ENCODE measurements around the gene PLCE1.

The PLCE1 gene

DNA sequence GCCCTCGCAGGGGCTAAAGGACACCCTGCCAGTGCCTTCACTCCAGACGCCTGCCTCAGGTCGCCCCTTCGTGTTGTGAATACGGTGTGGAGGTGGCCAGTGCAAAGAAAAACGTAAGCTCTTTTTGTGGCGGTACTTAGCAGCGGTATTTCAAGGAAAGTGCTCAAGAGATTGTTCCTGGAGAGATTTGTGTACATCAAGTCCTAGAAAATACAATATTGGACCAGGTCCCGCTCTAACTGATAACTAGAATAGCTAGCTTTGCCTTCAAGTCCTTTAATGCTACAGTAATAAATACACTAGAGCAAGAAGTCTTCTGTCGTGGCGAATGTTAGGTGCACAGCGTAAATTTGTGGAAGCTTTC, 689 bp downstream of the PLCE1 start:
- no peak for DNase-seq (ENCODE audit: low read depth)

DNA sequence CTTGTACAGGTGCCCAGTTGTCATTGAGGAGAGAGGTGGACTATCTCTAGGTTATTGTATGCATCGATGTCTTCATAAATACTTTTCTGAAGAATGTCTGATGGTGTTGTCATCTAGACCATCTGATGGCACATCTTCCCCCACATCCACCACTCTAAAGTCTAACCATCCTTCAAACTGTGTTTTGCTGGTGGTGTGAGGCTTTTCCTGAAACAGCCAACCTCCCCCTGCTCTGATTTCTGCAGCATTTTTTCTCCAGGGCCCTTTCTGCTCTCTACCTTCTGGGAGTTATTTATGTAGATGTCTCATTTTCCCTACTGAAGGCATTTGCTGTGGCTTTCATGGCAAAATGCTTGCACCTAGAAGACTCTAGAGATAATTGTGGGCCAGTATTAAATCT, 1.5 kb downstream of the PLCE1 start:
- no peak for DNase-seq (ENCODE audit: low read depth)

- DNase-seq (ENCODE audit: low read depth), result peak; percentile 72
Observed at GRCh38 chr10:93995598-93996271, 2.0 kb downstream of the PLCE1 start.

DNA sequence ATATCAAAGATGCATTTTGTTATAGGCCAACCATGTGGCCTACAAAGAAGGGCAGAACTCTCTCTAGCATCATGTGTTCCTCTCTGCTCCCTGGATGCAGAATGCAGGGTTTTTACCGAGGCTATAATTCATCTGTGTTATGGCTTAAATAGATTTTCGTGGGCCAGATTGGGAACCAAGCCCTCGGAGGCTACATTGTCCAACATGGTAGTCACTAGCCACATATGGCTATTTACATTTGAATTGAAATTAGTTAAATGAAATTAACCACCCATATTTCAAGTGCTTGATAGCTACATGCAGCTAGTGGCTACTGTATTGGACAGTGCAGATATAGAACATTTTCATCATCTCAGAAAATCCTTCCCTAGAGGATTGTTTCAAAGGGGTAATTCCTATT, 2.8 kb downstream of the PLCE1 start:
- DNase-seq (ENCODE audit: low read depth), result no peak

- DNase-seq (ENCODE audit: low read depth), result no peak
Observed at GRCh38 chr10:93997546-93997945, 3.8 kb downstream of the PLCE1 start.

- peak; percentile 54 for DNase-seq (ENCODE audit: low read depth)
Observed at GRCh38 chr10:93999401-93999851, 5.7 kb downstream of the PLCE1 start.

DNA sequence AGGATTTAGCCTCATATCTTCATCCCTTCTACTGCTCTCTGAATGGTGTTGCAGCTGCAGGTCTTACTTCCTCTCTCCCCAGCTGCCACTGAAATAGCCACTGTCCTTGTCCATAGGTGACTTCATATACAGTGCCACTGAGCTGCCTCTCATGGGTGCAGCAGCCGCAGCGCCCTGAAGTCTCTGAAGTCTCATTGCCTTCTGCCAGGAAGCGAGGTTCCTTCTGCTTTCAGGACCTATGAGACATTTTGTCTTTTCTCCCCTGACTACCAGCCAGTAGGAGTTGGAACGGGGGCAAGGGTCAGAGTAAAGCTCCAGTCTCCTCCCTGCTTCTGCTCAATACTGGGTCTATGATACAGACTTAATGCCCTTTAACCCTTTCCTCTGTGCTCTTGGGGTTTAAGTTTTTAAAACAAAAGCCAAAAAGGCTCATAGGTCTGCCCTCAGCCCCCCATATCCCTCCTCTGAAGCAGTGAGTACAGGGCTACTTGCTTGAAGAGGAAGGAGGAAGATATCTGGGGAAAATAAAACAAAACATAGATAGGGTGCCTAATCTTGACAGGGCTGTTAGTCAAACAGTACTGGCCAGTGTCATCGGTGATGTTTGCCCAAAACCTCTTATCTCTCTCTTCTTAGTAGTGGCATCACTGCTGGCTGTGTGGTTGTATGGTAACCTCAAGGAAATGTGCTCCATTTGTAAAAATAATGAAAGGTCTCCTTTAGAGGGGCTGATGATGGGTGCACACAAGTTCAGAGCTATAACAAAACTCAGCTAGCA, 7.1 kb downstream of the PLCE1 start:
- DNase-seq (ENCODE audit: low read depth), result no peak

GRCh38 chr10:94001416-94001810, 7.7 kb downstream of the PLCE1 start:
- no peak for DNase-seq (ENCODE audit: low read depth)

DNA sequence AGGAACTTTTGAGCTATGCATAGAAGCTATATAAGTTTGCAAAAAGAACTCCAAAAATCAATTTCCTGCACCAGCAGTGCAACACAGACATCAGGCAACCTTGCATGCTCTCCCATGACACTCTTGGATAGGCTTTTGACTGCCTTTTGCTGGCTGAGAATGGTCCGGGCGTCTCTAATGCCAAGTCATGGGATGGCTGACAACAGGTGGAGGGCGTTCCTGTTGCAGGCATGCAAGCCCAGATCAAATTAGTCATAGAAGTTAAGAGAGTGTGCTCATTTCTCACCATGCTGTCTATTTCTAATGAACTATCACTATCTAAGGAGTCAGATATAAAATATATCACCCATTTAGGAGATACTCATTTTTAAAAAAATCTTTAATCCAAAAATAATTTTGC, 8.4 kb downstream of the PLCE1 start:
- DNase-seq (ENCODE audit: low read depth), result no peak

- no peak for DNase-seq (ENCODE audit: low read depth)
Observed at GRCh38 chr10:94003488-94003887, 9.8 kb downstream of the PLCE1 start.

DNA sequence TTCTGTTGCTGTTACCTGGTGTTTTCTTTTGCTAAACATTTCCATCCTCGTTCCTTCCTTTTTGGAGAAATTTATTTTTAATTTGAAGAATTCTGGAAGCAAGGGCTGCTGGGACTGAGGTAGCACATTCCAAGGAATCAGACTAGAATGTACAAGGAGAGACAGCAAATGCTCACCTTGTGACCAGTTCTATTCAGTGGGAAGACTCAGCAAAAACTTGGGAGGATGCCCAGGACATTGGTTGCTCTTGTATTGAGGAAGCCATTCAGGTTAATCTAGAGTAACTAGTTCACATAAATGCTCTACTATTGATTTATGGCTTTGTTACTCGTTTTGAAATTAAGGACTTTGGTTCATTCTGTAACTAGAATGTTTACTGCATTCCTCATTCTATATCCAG, 11.3 kb downstream of the PLCE1 start:
- no peak for DNase-seq (ENCODE audit: low read depth)

DNA sequence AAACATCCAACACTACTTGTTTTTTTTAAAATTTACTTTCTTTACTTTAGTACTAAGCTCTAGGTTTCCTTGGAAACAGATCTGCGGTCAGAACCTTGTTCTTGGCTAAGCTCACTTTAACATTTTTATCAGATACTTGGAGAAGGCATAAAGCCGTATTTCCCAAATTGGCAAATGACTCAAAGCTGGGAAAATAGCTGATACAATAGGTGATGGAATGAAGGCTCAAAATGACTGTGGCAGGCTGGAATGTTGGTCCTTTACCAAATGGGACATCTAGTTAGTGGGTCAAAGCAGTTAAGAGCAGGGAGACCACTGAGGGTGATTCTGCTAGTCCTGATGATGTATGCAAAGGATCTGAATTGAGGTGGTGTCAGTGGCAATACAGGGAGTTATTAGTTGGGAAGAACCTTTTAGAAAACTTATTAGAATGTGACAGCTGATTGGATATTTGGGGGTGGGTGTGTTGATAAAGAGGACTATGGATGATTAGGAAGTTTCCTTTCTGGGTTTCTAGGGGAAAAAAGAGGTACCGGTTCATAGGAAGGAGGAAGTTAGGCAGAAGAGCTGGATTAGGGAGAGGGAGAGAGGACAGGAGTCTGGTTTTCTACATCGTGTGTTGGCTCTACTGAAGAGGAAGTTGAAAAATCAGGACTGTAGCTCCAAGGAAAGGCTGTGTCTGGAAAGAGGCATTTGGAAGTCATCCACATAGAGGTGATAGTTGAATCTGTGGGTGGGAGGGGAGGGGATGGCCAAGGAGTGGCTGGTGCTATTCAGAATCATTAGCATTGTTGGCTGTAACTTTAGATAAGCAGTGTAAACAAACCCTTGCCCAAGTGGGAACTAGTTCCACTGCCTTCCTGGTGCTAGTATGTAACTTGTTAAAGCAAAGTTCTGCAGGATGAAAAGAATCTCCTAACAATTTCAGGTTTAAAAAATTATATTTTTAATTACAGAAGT, 13.1 kb downstream of the PLCE1 start:
- peak; percentile 43 for DNase-seq (ENCODE audit: low read depth)

GRCh38 chr10:94008526-94008925, 14.8 kb downstream of the PLCE1 start:
- no peak for DNase-seq (ENCODE audit: low read depth)

- DNase-seq (ENCODE audit: low read depth), result no peak
Observed at GRCh38 chr10:94010116-94010515, 16.4 kb downstream of the PLCE1 start.

- no peak for DNase-seq (ENCODE audit: low read depth)
Observed at GRCh38 chr10:94010886-94011285, 17.2 kb downstream of the PLCE1 start.

DNA sequence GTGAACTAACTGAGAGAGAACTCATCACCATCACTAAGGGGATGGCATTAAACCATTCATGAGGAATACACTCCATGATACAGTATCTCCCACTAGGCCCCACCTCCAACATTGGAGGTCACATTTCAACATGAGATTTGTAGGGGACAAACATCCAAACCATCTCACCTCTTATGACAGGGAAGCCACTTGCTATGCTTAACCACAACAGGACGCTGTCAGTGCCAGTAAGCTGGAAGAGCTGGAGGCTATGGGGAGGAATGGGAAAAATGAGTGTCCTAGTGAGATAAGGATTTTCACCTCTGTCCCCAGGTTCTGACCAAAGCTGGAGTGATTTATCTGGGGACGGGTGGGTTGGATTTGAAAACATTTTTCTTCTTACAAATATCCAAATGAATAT, 17.6 kb downstream of the PLCE1 start:
- no peak for DNase-seq (ENCODE audit: low read depth)

- no peak for DNase-seq (ENCODE audit: low read depth)
Observed at GRCh38 chr10:94012834-94013233, 19.1 kb downstream of the PLCE1 start.

GRCh38 chr10:94013331-94013760, 19.6 kb downstream of the PLCE1 start:
- no peak for DNase-seq (ENCODE audit: low read depth)

DNA sequence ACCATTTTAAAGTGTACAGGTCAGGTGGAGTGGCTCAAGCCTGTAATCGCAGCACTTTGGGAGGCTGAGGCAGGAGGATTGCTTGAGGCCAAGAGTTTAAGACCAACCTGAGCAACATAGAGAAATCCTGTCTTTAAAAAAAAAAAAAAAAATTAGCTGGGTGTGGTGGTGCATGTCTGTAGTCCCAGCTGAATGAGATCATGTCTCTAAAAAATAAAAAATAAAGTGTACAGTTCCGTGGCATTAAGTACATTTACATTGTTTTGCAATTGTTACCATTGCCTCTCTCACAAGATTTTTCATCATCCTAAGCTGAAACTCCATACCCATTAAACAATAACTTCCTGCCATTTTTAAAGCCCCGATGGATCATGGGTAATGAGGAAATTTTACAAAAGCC, 20.6 kb downstream of the PLCE1 start:
- no peak for DNase-seq (ENCODE audit: low read depth)

DNA sequence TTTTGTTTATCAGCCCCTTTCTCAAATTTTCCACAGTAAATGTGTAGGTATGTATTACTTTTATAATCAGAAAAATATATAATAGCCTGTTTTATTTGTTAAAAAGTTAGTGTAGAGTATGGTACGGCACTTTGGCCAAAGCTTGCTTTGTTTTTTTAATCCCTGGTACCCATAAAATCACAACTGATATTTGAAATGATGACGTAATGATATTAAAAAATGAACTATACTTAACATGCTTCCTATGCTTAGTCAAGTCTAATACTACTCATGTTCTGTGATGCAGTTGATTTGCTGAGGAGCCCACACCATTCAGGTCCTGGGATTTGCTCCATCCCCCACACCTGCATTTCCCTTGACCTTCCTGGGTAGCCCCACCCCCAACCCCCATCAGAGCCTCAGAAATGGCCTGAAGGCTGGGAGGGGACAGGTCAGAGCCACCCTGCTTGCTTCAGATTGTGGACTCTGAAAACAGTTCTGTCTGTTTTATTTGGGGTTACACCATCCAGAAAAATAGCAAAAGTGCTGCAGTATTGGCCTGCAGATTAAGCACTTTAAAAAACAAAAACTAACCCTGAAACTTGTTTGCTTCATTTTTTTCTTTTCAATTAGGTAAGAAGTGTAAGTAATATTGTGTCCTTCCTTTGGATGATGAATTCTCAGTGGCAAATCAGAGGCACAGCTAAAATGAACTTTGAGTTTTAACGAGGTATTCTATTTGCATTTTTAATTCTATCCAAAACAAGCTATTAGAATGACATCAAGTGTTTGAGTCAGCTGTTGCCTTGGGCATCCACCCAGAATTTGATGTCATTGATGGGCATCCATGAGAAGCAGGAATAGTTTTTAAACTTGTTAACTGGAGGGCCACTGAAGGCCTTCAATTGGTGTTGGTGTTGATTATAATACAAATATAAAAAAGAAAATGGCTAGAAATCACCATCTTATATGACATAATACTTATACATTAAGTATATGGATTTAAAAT, 23.3 kb downstream of the PLCE1 start:
- no peak for DNase-seq (ENCODE audit: low read depth)

DNA sequence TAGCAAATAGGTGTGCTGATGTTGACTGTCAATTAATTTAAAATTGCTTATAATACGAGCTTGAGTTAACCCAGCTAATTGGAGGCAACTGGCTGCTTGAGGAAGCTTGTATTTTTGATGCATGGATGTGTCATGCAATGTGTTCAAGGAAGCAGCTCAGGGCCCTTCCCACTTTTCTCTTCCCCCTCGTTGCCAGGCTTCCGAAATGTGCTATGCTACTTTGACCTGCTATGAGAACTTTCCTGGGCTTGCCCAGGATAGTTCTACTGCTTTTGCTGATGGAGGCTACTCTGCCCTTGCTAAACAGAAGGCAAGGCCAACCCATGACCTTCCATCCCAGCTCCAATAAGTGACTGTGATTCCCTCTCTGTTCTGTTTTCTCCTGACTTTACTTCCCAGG, 24.4 kb downstream of the PLCE1 start:
- DNase-seq (ENCODE audit: low read depth), result no peak

All from ELR (cell line).